Ascending aorta (tissue), 2 donors: ENCODE results near the gene SH3PXD2A. TPM values are rescaled to one million over a fixed set of nuclear protein-coding genes. Genes with fewer than 3 reads are reported as not detected.
"Not testable (repeated sequence)": the region's sequence is repeated elsewhere in the genome, so short reads cannot be mapped to it uniquely, and the experiment has no call there.

Source experiments
- DNase-seq, 2 donors: peaks; one replicate each; pipeline ENCODE4 v3.0.0-alpha.2; 2019; ENCODE audit warnings: low spot score in 2 of 2
- H3K27ac ChIP-seq, 2 donors: fragments of 200-600 bp; sonication (generic); one replicate each; pipeline ENCODE4 v1.5.1; 2016 to 2017; ENCODE audit warnings: mild to moderate bottlenecking in 1 of 2
- H3K27me3 ChIP-seq: fragments of 200-600 bp; sonication (generic); one replicate; pipeline ENCODE4 v1.5.1; 2017
- H3K36me3 ChIP-seq, 2 donors: fragments of 200-600 bp; sonication (generic); one replicate each; pipeline ENCODE4 v1.5.1; 2016
- H3K4me1 ChIP-seq, 2 donors: fragments of 200-600 bp; sonication (generic); one replicate each; pipeline ENCODE4 v1.5.1; 2016 to 2017; ENCODE audit warnings: mild to moderate bottlenecking in 1 of 2
- H3K4me3 ChIP-seq, 2 donors: fragments of 200-600 bp; sonication (generic); one replicate each; pipeline ENCODE4 v1.5.1; 2016 to 2017; ENCODE audit warnings: mild to moderate bottlenecking in 1 of 2
- H3K9me3 ChIP-seq, 2 donors: fragments of 200-600 bp; sonication (generic); one replicate each; pipeline ENCODE4 v1.5.1; 2016
- CTCF ChIP-seq, 3 experiments: fragments of 200-600 bp in 2 of 3; fragments of 450-650 bp in 1 of 3; sonication (generic) in 2 of 3; IDR thresholded peaks; one replicate each; pipeline ENCODE4 v1.5.1; 2016 to 2019; ENCODE audit warnings: antibody characterized with exemption in 3 of 3, mild to moderate bottlenecking in 1 of 3, moderate library complexity in 1 of 3
- intact Hi-C: fragments of 100-400 bp; cut with DNase I; formaldehyde crosslinking; loops from one replicate; pipeline ENCODE4 v1.15.1; 2023
- total RNA-seq: library from RNA; depleted of rRNA; stranded (reverse); fragments of >200 nt; gene quantifications from one replicate; pipeline ENCODE4 v1.1.0, GENCODE V29; 2016

The SH3PXD2A gene
- total RNA-seq, 1 donor from 2014 or later = 50.0 TPM

GRCh38 chr10:103666762-103667150, 188.6 kb downstream of the SH3PXD2A start:
- TF ChIP-seq CTCF (IDR thresholded peaks at IDR 0.05) = no peak
- intact Hi-C loops = no loop called here
- peak overlapping the region in 1 of 2 donors; percentile 15 for H3K27ac ChIP-seq

GRCh38 chr10:103666087-103666761, 189.2 kb downstream of the SH3PXD2A start:
- H3K27me3 ChIP-seq = no peaks in the 10 kb centered on the region
- H3K27ac ChIP-seq = no peak overlapping the region
- no peaks in the 10 kb centered on the region for H3K36me3 ChIP-seq
- intact Hi-C loops = no loop called here
- no peak overlapping the region for H3K4me3 ChIP-seq
- peaks cover 11 to 39% of the 10 kb centered on the region in 2 donors for H3K4me1 ChIP-seq
- DNase-seq = no peak
- no peaks in the 10 kb centered on the region for H3K9me3 ChIP-seq
- TF ChIP-seq CTCF (IDR thresholded peaks at IDR 0.05) = peak in 2 of 3 experiments; percentile 32 to 33

More at GRCh38 chr10:103666762-103667150, 188.6 kb downstream of the SH3PXD2A start:
- peaks cover 8 to 36% of the 10 kb centered on the region in 2 donors for H3K4me1 ChIP-seq
- DNase-seq = no peak
- no peak overlapping the region for H3K4me3 ChIP-seq
- no peaks in the 10 kb centered on the region for H3K36me3 ChIP-seq
- no peaks in the 10 kb centered on the region for H3K27me3 ChIP-seq
- no peaks in the 10 kb centered on the region for H3K9me3 ChIP-seq

- TF ChIP-seq CTCF (IDR thresholded peaks at IDR 0.05) = no peak
- no peak for DNase-seq
- H3K4me3 ChIP-seq = no peak overlapping the region
- H3K36me3 ChIP-seq = no peaks in the 10 kb centered on the region
- intact Hi-C loops = loop anchor here (2.0 kb wide), 1 partner anchor 65 kb away; no protein-coding TSS in a partner anchor
- no peaks in the 10 kb centered on the region for H3K27me3 ChIP-seq
- H3K4me1 ChIP-seq = peaks cover 13 to 40% of the 10 kb centered on the region in 2 donors
- no peak overlapping the region for H3K27ac ChIP-seq
- no peaks in the 10 kb centered on the region for H3K9me3 ChIP-seq
Measured at GRCh38 chr10:103665162-103665889, 190.1 kb downstream of the SH3PXD2A start.

- peak in 1 of 2 donors; percentile 85 for DNase-seq
- H3K27me3 ChIP-seq = no peaks in the 10 kb centered on the region
- H3K9me3 ChIP-seq = no peaks in the 10 kb centered on the region
- H3K4me3 ChIP-seq = peak overlapping the region in 1 of 2 donors; percentile 34
- peaks cover 3 to 4% of the 10 kb centered on the region in 2 donors for H3K36me3 ChIP-seq
- H3K27ac ChIP-seq = peak overlapping the region; percentile 35 to 51
- intact Hi-C loops = loop anchor here (2.0 kb wide), 1 partner anchor 63 kb away; no protein-coding TSS in a partner anchor
- TF ChIP-seq CTCF (IDR thresholded peaks at IDR 0.05) = peak; percentile 13 to 25 (median 21)
- peaks cover 16 to 42% of the 10 kb centered on the region in 2 donors for H3K4me1 ChIP-seq
Measured at GRCh38 chr10:103663802-103664201, 191.6 kb downstream of the SH3PXD2A start.

- intact Hi-C loops = no loop called here
- TF ChIP-seq CTCF (IDR thresholded peaks at IDR 0.05) = no peak
- DNase-seq = no peak
- Histone ChIP-seq H3K27me3 (no peaks in the 10 kb centered on the region), H3K4me1 (peaks cover 16 to 36% of the 10 kb centered on the region in 2 donors), H3K9me3 (no peaks in the 10 kb centered on the region), H3K27ac (peak overlapping the region; percentile 35 to 51), H3K36me3 (peaks cover 5% of the 10 kb centered on the region in 2 donors), H3K4me3 (no peak overlapping the region)
Measured at GRCh38 chr10:103663236-103663635, 192.1 kb downstream of the SH3PXD2A start.

GRCh38 chr10:103662704-103663103, 192.7 kb downstream of the SH3PXD2A start:
- intact Hi-C loops, H3K27ac ChIP-seq: not testable (repeated sequence)
- H3K4me1 ChIP-seq = peaks cover 16 to 31% of the 10 kb centered on the region in 2 donors

More at GRCh38 chr10:103662704-103663103, 192.7 kb downstream of the SH3PXD2A start:
- not testable (repeated sequence) for H3K9me3 ChIP-seq, H3K27me3 ChIP-seq, H3K36me3 ChIP-seq, H3K4me3 ChIP-seq, DNase-seq
